ENCODE results near the gene KRT73.

KRT73 gene

GRCh38 chr12:52618216-52618615 lies at the start of gene KRT73:
Gene KRT73 (minus strand): TSS chr12:52618559. CDS start chr12:52618524, 35 bp downstream.
- ATAC-seq (no peak), DNase-seq (peak; percentile 1)

GRCh38 chr12:52667931-52668330 lies 49.6 kb upstream of the KRT73 start:
- ATAC-seq: no peak
- no peak for DNase-seq

GRCh38 chr12:52667509-52667908 lies 49.1 kb upstream of the KRT73 start:
- ATAC-seq: no peak
- no peak for DNase-seq

GRCh38 chr12:52666471-52666870 lies 48.1 kb upstream of the KRT73 start:
- no peak for ATAC-seq
- no peak for DNase-seq

- DNase-seq (no peak), ATAC-seq (no peak)
Measured at GRCh38 chr12:52663420-52663819, 45.1 kb upstream of the KRT73 start.

GRCh38 chr12:52662918-52663229 lies 44.5 kb upstream of the KRT73 start:
- ATAC-seq (no peak), DNase-seq (no peak)

- no peak for DNase-seq
- no peak for ATAC-seq
Measured at GRCh38 chr12:52662093-52662917, 43.9 kb upstream of the KRT73 start.

DNA sequence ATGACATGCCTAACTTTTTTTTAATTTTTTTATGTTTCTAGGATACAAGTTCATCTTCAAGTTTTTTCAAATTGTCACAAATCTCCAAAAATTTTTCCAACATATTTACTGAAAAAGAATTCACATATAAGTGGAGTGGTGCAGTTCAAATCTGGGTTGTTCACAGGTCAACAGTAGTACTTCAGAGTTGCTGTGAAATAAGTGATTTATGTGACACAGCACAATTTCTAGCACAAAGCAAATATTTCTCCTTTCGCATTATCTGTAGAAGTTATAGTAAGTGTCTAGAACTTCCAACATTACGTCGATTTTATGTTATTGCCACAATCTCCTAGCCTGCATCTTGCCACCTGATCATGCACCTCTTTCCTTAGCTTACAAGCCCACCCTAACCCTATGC lies 43.3 kb upstream of the KRT73 start:
- DNase-seq: no peak
- no peak for ATAC-seq

DNA sequence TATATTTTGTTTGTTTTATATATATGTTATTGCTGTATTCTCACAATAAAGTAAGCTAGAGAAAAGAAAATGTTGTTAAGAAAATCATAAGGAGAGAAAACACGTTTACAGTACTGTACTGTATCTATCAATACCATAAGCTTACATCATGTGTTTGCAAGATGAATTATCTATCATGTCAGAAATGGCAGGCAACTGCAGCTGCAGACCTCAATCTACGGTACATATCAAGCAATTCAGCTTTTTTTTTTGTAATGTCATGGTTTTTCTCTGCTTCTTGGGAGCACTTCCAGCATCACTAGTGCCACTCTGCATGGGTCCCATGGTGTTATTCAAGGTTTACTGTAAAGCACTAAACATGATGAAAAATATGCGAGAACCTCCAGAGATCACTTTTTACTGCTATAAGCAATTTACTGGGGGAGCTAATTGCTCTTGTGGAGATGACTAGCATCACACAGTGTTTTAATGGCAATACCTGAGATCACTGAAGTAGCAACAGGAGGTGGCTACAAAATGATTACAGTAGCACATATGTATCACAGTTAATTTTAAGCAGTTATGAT lies 42.7 kb upstream of the KRT73 start:
- DNase-seq (no peak), ATAC-seq (no peak)

DNA sequence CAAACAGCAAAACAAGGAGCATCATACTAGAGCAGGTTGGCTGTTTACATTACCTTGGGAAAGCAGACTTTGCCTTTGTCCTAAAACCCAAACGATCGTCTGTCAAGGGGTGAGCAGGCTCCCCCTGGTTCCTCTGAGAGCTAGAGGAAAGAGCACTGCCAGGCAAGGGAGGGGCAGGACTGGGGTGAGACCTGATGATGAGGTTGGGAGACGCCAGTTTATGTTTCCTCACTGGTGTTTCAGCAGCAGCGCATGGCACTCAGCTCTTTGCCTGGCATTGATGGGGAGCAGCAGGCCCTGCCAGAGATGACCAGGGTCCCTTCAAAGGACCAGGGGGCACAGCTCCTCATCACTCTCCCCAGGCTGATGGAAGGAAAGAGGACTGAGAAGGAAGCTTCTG lies 41.6 kb upstream of the KRT73 start:
- ATAC-seq: no peak
- DNase-seq: no peak

DNA sequence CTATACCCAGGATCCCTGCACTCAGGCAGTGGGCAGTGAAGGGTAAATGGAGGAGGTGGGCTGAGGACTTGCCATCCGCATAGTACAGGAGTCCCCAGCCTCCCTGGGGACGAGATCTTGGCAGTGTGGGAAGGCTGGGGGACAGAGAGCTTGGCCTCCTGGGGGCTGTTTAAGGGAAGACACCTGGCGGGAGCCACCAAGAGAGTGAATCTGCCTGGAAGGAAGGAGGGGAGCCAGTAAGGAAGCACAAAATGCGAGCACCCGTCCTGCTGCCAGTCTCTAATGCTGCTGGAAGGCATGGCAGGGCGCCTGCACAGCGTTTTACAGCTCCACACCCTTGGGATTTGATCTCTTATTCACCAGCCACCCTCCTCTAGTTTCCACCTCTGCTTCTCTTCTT lies 41.0 kb upstream of the KRT73 start:
- ATAC-seq (no peak), DNase-seq (no peak)

- ATAC-seq (no peak), DNase-seq (no peak)
Measured at GRCh38 chr12:52658196-52658595, 39.8 kb upstream of the KRT73 start.

- DNase-seq: no peak
- no peak for ATAC-seq
Measured at GRCh38 chr12:52657250-52657902, 39.0 kb upstream of the KRT73 start.

DNA sequence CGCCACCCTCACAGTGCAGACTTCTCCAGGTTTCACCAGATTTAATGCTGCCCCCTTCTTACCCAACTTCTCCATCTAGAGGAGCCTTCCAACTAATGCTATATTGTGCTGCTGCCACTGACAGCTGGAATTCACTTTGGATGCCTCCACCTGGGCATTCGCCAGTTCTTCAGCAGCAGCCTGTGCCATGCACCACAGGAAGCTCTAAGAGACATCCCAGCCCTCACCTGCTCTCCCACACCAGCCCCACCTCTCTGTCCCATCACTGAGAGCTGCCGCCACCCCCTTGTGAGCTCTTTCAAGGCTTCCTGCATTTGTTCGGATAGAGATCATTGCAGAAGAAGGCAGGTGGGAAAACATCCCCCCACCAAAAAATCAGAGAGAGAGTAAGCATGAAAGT lies 38.3 kb upstream of the KRT73 start:
- DNase-seq: no peak
- no peak for ATAC-seq

GRCh38 chr12:52655720-52656124 lies 37.4 kb upstream of the KRT73 start:
- ATAC-seq (no peak), DNase-seq (no peak)

DNA sequence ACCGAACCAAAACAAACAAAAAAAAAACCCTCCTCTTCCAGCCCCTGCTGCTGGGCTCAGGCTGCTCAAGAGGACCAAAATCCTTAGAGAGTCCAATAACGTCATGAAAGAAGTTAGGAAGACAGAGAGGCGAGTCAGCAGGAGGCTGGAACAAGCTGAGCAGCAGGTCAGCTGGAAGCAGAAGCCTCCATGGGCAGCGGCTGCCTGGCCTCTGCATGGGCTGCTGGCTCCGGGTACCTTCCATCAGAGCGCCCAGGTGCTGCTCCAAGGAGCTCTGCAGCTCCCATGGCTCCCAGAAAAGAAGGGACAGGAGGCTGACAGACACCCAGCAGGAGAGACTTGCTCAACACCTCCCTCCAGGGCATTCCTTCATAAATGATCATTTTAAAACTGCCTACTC lies 36.9 kb upstream of the KRT73 start:
- ATAC-seq: no peak
- no peak for DNase-seq

DNA sequence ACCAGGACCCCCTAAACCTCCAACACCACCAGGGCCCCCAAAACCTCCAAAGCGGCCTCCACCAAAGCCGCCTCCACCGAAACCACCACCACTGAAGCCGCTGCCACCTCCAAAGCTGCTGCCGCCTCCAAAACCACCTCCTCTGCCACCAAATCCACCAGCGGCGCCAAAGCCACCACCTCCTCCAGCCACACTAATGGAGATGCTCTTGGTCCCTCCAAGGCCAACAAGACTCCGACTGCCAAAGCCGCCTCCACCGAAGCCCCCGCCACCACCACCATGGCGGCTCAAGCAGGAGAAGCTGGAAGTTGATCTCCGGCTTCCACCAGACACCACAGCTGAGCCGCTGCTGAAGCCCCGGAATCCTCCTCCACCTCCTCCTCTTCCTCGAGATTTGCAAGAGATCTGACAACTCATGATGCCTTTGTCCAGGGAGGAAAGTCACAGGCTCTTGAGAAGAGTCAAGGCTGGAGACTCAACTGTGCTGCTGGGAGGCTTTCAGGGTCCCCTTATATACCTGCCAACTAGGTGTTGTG lies 33.4 kb upstream of the KRT73 start, which contains the start of gene KRT2:
Gene KRT2 (minus strand): TSS at position 486 of the 536 bp plus-strand sequence. CDS start 69 bp downstream, at position 417.
- no peak for DNase-seq
- ATAC-seq: no peak

GRCh38 chr12:52650520-52651081 lies 32.2 kb upstream of the KRT73 start:
- DNase-seq (no peak), ATAC-seq (no peak)

DNA sequence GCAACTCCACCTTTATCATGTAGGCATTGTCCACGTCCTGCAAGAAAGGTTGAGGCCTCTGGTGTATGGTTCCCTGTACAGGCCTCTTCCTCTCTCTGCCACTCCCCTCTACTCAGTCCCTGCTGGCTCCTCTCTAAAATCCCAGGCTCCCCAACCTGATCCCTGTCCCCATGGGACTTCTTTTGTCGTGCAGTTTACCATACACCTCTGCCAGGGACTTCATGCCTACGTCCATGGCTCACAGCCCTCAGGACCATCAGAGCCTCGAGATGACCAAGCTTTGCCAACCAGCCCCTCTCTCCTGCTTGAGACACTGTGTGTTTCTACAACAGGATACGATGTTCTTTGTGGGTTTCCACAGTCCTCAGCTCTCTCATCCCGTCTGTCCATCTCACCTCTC lies 30.7 kb upstream of the KRT73 start:
- no peak for ATAC-seq
- DNase-seq: no peak

DNA sequence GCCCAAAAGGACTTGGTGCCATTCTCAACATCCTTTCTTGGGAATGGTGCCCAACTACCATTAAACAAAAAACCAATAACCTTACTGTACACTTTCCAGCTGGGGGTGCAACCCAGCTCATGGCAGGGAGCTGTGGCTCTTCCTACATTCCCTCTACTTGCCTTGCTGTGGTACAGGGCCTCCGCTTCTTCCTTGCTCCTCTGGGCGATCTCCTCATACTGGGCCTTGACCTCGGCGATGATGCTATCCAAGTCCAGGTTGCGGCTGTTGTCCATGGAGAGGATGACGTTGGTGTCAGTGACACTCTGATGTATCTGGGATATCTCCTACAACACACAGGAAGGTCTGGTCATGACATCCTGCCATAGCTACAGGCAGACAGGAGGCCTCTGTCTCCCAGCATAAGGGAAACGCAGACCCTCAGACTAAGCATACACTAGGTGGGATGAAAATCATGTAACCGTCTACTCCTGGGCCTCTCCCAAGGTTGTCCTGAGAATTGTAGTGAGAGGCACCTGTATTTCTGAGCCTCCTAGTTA lies 29.7 kb upstream of the KRT73 start:
- no peak for DNase-seq
- no peak for ATAC-seq

GRCh38 chr12:52647601-52648000 lies 29.2 kb upstream of the KRT73 start:
- ATAC-seq (no peak), DNase-seq (no peak)

DNA sequence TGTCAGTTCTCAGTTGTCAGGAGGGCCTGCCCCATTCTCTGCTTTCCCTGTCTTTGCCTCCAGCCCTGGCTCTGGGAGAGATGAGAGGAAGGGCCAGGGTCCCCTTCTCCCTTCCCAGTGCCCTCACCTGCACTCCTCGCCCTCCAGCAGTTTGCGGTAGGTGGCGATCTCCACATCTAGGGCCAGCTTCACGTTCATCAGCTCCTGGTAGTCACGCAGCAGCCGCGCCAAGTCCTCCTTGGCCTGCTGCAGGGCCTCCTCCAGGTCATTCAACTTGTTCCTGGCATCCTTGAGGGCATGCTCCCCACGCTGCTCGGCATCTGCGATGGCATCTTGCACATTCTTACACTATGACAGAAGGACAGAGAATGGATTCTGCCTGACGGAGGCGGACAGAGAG lies 28.3 kb upstream of the KRT73 start:
- DNase-seq (no peak), ATAC-seq (no peak)

- ATAC-seq (no peak), DNase-seq (no peak)
Measured at GRCh38 chr12:52645982-52646381, 27.6 kb upstream of the KRT73 start.
